NCI-H2029 (cell line): ENCODE measurements around the gene CFAP221.
A peak's percentile ranks its signal among the peaks of the same experiment; 100 is the strongest.
"Not testable (repeated sequence)": the region's sequence is repeated elsewhere in the genome, so short reads cannot be mapped to it uniquely, and the experiment has no call there.

Experiments used
- DNase-seq: peaks from one replicate; lab custom pipeline; 2025; lab: John Stamatoyannopoulos, UW

The CFAP221 gene

GRCh38 chr2:119590873-119591272 is 46.6 kb downstream of the CFAP221 start:
- no peak for DNase-seq

GRCh38 chr2:119591523-119591922 is 47.3 kb downstream of the CFAP221 start:
- no peak for DNase-seq

GRCh38 chr2:119592436-119592835 is 48.2 kb downstream of the CFAP221 start:
- no peak for DNase-seq

- no peak for DNase-seq
These were observed 52.4 kb downstream of the CFAP221 start for GRCh38 chr2:119596638-119597037.

GRCh38 chr2:119598596-119599263 is 54.5 kb downstream of the CFAP221 start:
- DNase-seq: peak; percentile 64

GRCh38 chr2:119599384-119599783 is 55.1 kb downstream of the CFAP221 start:
- no peak for DNase-seq

GRCh38 chr2:119605096-119605495 is 60.8 kb downstream of the CFAP221 start:
- DNase-seq: no peak

GRCh38 chr2:119606674-119607073 is 62.4 kb downstream of the CFAP221 start:
- no peak for DNase-seq

- no peak for DNase-seq
These were observed 64.3 kb downstream of the CFAP221 start for GRCh38 chr2:119608553-119608952.

- no peak for DNase-seq
These were observed 65.1 kb downstream of the CFAP221 start for GRCh38 chr2:119609337-119609736.

GRCh38 chr2:119614140-119614539 is 69.9 kb downstream of the CFAP221 start:
- not testable (repeated sequence) for DNase-seq

GRCh38 chr2:119616421-119616820 is 72.2 kb downstream of the CFAP221 start:
- DNase-seq: no peak

GRCh38 chr2:119617455-119617854 is 73.2 kb downstream of the CFAP221 start:
- DNase-seq: no peak

GRCh38 chr2:119618725-119619124 is 74.5 kb downstream of the CFAP221 start:
- DNase-seq: not testable (repeated sequence)

- no peak for DNase-seq
These were observed 81.0 kb downstream of the CFAP221 start for GRCh38 chr2:119625226-119625625.

GRCh38 chr2:119629323-119629825 is 85.1 kb downstream of the CFAP221 start:
- no peak for DNase-seq

- DNase-seq: no peak
These were observed 85.9 kb downstream of the CFAP221 start for GRCh38 chr2:119630121-119630520.

GRCh38 chr2:119637371-119637770 is 93.1 kb downstream of the CFAP221 start:
- no peak for DNase-seq

- DNase-seq: no peak
These were observed 94.0 kb downstream of the CFAP221 start for GRCh38 chr2:119638246-119638645.

- no peak for DNase-seq
These were observed 94.7 kb downstream of the CFAP221 start for GRCh38 chr2:119638685-119639554.

- peak; percentile 53 for DNase-seq
These were observed 97.5 kb downstream of the CFAP221 start for GRCh38 chr2:119641562-119642258.

- no peak for DNase-seq
These were observed 99.9 kb downstream of the CFAP221 start for GRCh38 chr2:119644186-119644585.
